SK-N-SH treated with all-trans-retinoic acid at 6 μM for 48 hours (cell line): Measurements from ENCODE around the gene CACNB4.

Experiments
- ARNTL ChIP-seq: fragments of 450-650 bp; formaldehyde crosslinking; IDR thresholded peaks from 2 replicates; pipeline ENCODE4 v1.5.0; 2020; ENCODE audit warnings: low read depth, mild to moderate bottlenecking, moderate library complexity, borderline replicate concordance
- CREB5 ChIP-seq: fragments of 250-450 bp; sonication (Bioruptor Pico); IDR thresholded peaks from 2 replicates; pipeline ENCODE4 v1.5.1; 2020; ENCODE audit warnings: low read depth, mild to moderate bottlenecking, moderate library complexity
- CSRNP3 ChIP-seq: fragments of 250-450 bp; sonication (Bioruptor Pico); IDR thresholded peaks from 2 replicates; pipeline ENCODE4 v1.5.1; 2021; ENCODE audit warnings: mild to moderate bottlenecking, moderate library complexity
- ZC3H10 ChIP-seq: fragments of 250-450 bp; sonication (Bioruptor Pico); IDR thresholded peaks from 2 replicates; pipeline ENCODE4 v1.5.1; 2021; ENCODE audit warnings: mild to moderate bottlenecking, moderate library complexity
- ZFP30 ChIP-seq: fragments of 450-650 bp; formaldehyde crosslinking; IDR thresholded peaks from 2 replicates; pipeline ENCODE4 v1.5.0; 2022; ENCODE audit warnings: mild to moderate bottlenecking, moderate library complexity

- TF ChIP-seq ZFP30 (CRISPR knock-in tag): no peak
- no peak for TF ChIP-seq ZC3H10
- no peak for TF ChIP-seq CREB5
- no peak for TF ChIP-seq CSRNP3
- TF ChIP-seq ARNTL: no peak
Measured at GRCh38 chr2:151844211-151844896, 254.5 kb downstream of the CACNB4 start.
